Measurements from ENCODE around the gene MIX23.

GRCh38 chr3:122331886-122332285 is 51.1 kb downstream of the MIX23 start:
- TF ChIP-seq POLR2A (IDR thresholded peaks at IDR 0.05): no peak
- TF ChIP-seq, protein P1, sequence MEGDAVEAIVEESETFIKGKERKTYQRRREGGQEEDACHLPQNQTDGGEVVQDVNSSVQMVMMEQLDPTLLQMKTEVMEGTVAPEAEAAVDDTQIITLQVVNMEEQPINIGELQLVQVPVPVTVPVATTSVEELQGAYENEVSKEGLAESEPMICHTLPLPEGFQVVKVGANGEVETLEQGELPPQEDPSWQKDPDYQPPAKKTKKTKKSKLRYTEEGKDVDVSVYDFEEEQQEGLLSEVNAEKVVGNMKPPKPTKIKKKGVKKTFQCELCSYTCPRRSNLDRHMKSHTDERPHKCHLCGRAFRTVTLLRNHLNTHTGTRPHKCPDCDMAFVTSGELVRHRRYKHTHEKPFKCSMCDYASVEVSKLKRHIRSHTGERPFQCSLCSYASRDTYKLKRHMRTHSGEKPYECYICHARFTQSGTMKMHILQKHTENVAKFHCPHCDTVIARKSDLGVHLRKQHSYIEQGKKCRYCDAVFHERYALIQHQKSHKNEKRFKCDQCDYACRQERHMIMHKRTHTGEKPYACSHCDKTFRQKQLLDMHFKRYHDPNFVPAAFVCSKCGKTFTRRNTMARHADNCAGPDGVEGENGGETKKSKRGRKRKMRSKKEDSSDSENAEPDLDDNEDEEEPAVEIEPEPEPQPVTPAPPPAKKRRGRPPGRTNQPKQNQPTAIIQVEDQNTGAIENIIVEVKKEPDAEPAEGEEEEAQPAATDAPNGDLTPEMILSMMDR (IDR thresholded peaks at IDR 0.05): no peak
